HFF-Myc (cell line): Measurements from ENCODE around the gene PLP2.

Source experiments
- DNase-seq: peaks from one replicate; pipeline ENCODE4 v3.0.0-alpha.2; 2011; ENCODE audit warnings: low read depth; ENCODE audit errors: extremely low read depth
- H3K4me3 ChIP-seq: replicated peaks from 2 replicates; pipeline ENCODE4 v1.5.1; 2011; ENCODE audit warnings: low read depth, mild to moderate bottlenecking, control low read depth, low read length
- TF ChIP-seq, protein P1 (sequence below): IDR thresholded peaks from 2 replicates; pipeline ENCODE4 v1.5.1; 2012; ENCODE audit warnings: mild to moderate bottlenecking, low read depth, low read length, control low read depth; ENCODE audit errors: missing control alignments

PLP2 gene

DNA sequence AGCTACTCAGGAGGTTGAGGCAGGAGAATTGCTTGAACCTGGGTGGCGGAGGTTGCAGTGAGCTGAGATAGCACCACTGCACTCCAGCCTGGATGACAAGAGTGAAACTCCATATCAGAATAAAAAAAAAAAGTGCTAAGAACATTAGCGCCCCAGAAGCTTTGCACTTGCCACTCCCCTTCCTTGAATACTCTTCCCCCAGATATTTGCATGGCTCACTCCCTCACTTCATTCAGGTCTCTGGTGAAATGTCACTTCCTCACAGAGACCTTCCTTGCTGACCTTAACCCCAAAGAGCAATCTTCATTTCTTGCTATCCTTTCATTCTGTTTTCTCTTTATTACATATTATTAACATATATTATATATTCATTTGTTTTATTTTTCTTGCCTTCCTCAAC lies 50.2 kb downstream of the PLP2 start:
- TF ChIP-seq, protein P1, sequence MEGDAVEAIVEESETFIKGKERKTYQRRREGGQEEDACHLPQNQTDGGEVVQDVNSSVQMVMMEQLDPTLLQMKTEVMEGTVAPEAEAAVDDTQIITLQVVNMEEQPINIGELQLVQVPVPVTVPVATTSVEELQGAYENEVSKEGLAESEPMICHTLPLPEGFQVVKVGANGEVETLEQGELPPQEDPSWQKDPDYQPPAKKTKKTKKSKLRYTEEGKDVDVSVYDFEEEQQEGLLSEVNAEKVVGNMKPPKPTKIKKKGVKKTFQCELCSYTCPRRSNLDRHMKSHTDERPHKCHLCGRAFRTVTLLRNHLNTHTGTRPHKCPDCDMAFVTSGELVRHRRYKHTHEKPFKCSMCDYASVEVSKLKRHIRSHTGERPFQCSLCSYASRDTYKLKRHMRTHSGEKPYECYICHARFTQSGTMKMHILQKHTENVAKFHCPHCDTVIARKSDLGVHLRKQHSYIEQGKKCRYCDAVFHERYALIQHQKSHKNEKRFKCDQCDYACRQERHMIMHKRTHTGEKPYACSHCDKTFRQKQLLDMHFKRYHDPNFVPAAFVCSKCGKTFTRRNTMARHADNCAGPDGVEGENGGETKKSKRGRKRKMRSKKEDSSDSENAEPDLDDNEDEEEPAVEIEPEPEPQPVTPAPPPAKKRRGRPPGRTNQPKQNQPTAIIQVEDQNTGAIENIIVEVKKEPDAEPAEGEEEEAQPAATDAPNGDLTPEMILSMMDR = no peak
- no peak for DNase-seq
- H3K4me3 ChIP-seq = no peak overlapping the region
